CD14-positive monocyte (primary cell): Measurements from ENCODE around the gene ABCC11. TPM values are rescaled to one million over a fixed set of nuclear protein-coding genes. Genes with fewer than 3 reads are reported as not detected.

ENCODE experiments used
- DNase-seq, 3 donors: peaks; one replicate each; pipeline ENCODE4 v3.0.0-alpha.2; 2011 to 2022
- H2AFZ ChIP-seq: 2 replicates; pipeline ENCODE4 v1.6.0; 2012; ENCODE audit warnings: mild to moderate bottlenecking, low read depth, low read length, inconsistent platforms; ENCODE audit not compliant: insufficient read depth, poor library complexity, severe bottlenecking
- H3K27ac ChIP-seq, 2 donors: 1 replicate in 1 of 2; 2 replicates in 1 of 2; pipeline ENCODE4 v1.5.1; 2012 to 2013; ENCODE audit warnings: low read length in 2 of 2, control low read depth in 1 of 2, inconsistent platforms in 1 of 2, low read depth in 1 of 2, mild to moderate bottlenecking in 1 of 2
- H3K27me3 ChIP-seq, 2 donors: one replicate each; pipeline versions ENCODE4 v1.6.0 to v1.6.1; 2011 to 2013; ENCODE audit warnings: low read length in 2 of 2; ENCODE audit not compliant: control insufficient read depth in 2 of 2, insufficient read depth in 2 of 2
- H3K36me3 ChIP-seq, 2 donors: replicated peaks in 1 of 2; 1 replicate in 1 of 2; 2 replicates in 1 of 2; pipeline versions ENCODE4 v1.5.1 to v1.6.1; 2012 to 2013; ENCODE audit warnings: low read length in 2 of 2, control low read depth in 1 of 2, inconsistent platforms in 1 of 2, mild to moderate bottlenecking in 1 of 2; ENCODE audit not compliant: insufficient read depth in 2 of 2, control insufficient read depth in 1 of 2
- H3K4me1 ChIP-seq, 2 donors: 1 replicate in 1 of 2; 2 replicates in 1 of 2; pipeline versions ENCODE4 v1.5.1 to v1.6.1; 2012 to 2013; ENCODE audit warnings: low read length in 2 of 2, control low read depth in 1 of 2, inconsistent platforms in 1 of 2, mild to moderate bottlenecking in 1 of 2, moderate library complexity in 1 of 2; ENCODE audit not compliant: insufficient read depth in 2 of 2, control insufficient read depth in 1 of 2
- H3K4me2 ChIP-seq: replicated peaks from 2 replicates; pipeline ENCODE3; 2012; ENCODE audit warnings: low read length, moderate library complexity, mild to moderate bottlenecking; ENCODE audit not compliant: poor library complexity, severe bottlenecking; ENCODE audit errors: extremely low read depth
- H3K4me3 ChIP-seq, 3 experiments: fragments of 200-600 bp in 1 of 3; sonication (generic) in 1 of 3; replicated peaks in 1 of 3; 1 replicate in 2 of 3; 2 replicates in 1 of 3; pipeline ENCODE4 v1.5.1; 2011 to 2013; ENCODE audit warnings: low read length in 3 of 3, mild to moderate bottlenecking in 3 of 3, control low read depth in 2 of 3, low read depth in 2 of 3, inconsistent platforms in 1 of 3, moderate library complexity in 1 of 3
- H3K79me2 ChIP-seq: 2 replicates; pipeline ENCODE4 v1.6.0; 2012; ENCODE audit warnings: mild to moderate bottlenecking, control low read depth, inconsistent platforms, low read length, moderate library complexity; ENCODE audit not compliant: insufficient read depth
- H3K9ac ChIP-seq: 2 replicates; pipeline ENCODE4 v1.6.0; 2017; ENCODE audit warnings: low read length, mild to moderate bottlenecking; ENCODE audit not compliant: insufficient read depth, poor library complexity, severe bottlenecking
- H3K9me3 ChIP-seq, 2 donors: replicated peaks in 1 of 2; 1 replicate in 1 of 2; 2 replicates in 1 of 2; pipeline versions ENCODE4 v1.5.1 to v1.6.1; 2012 to 2013; ENCODE audit warnings: low read length in 2 of 2, control low read depth in 1 of 2; ENCODE audit not compliant: control insufficient read depth in 1 of 2, insufficient read depth in 1 of 2
- H4K20me1 ChIP-seq: 2 replicates; pipeline ENCODE4 v1.6.0; 2012; ENCODE audit warnings: mild to moderate bottlenecking, low read length, control low read depth, moderate library complexity; ENCODE audit not compliant: insufficient read depth
- H3K27ac Mint-ChIP-seq, 7 donors: one replicate each; pipeline ENCODE4 v1.8.0; 2020; ENCODE audit warnings: mild to moderate bottlenecking in 7 of 7, mixed read lengths in 7 of 7, moderate library complexity in 6 of 7, inconsistent platforms in 2 of 7
- H3K27me3 Mint-ChIP-seq, 3 donors: one replicate each; pipeline ENCODE4 v1.8.0; 2021 to 2022; ENCODE audit warnings: low read depth in 3 of 3, mild to moderate bottlenecking in 3 of 3, mixed read lengths in 3 of 3, moderate library complexity in 3 of 3, inconsistent platforms in 1 of 3
- H3K36me3 Mint-ChIP-seq, 2 donors: one replicate each; pipeline ENCODE4 v1.8.0; 2020; ENCODE audit warnings: mixed read lengths in 2 of 2, inconsistent platforms in 1 of 2, mild to moderate bottlenecking in 1 of 2
- H3K4me1 Mint-ChIP-seq: one replicate; pipeline ENCODE4 v1.8.0; 2020; ENCODE audit warnings: mild to moderate bottlenecking, mixed read lengths
- H3K4me3 Mint-ChIP-seq, 2 donors: one replicate each; pipeline ENCODE4 v1.8.0; 2020; ENCODE audit warnings: mild to moderate bottlenecking in 2 of 2, mixed read lengths in 2 of 2, moderate library complexity in 1 of 2
- H3K9me3 Mint-ChIP-seq, 7 donors: one replicate each; pipeline ENCODE4 v1.8.0; 2020 to 2022; ENCODE audit warnings: mixed read lengths in 7 of 7, mild to moderate bottlenecking in 6 of 7, moderate library complexity in 6 of 7, inconsistent platforms in 2 of 7
- CTCF ChIP-seq: fragments of 200-600 bp; IDR thresholded peaks from one replicate; pipeline ENCODE4 v1.8.0; 2022; ENCODE audit warnings: antibody characterized with exemption, mild to moderate bottlenecking
- WGBS: methylation state at CpG from one replicate; pipeline ENCODE4 v1.1.5; 2013; ENCODE audit warnings: missing lambda C conversion rate; ENCODE audit not compliant: insufficient coverage; 5-methylcytosine and 5-hydroxymethylcytosine counted together
- intact Hi-C, 2 donors: fragments of 100-400 bp; cut with micrococcal nuclease; formaldehyde crosslinking; loops; one replicate each; pipeline versions ENCODE4 v1.15.0 to v1.15.1; 2023
- polyA plus RNA-seq, 3 donors: library from polyadenylated mRNA; depleted of rRNA in 1 of 3; unstranded in 2 of 3; stranded (reverse) in 1 of 3; fragments of 300-500 nt in 2 of 3; fragments of >200 nt in 1 of 3; fragmentation: Illumina TruSeq in 2 of 3; gene quantifications; 1 replicate in 2 of 3; 2 replicates in 1 of 3; pipeline ENCODE4 v1.2.3, GENCODE V29; 2012 to 2021

ABCC11 gene
- polyA plus RNA-seq, 3 donors, result 0.03 TPM; not detected in 2

GRCh38 chr16:48162839-48163410 lies 84.4 kb downstream of the ABCC11 start:
- H3K27ac ChIP-seq, result no peak overlapping the region
- H3K27me3 ChIP-seq, result no peaks in the 10 kb centered on the region
- TF ChIP-seq CTCF, result no peak
- no peak overlapping the region for H3K27ac Mint-ChIP-seq
- H4K20me1 ChIP-seq, result no peaks in the 10 kb centered on the region
- peaks cover 0 to 1% (median 0%) of the 10 kb centered on the region in 7 donors for H3K9me3 Mint-ChIP-seq
- H3K79me2 ChIP-seq, result no peaks in the 10 kb centered on the region
- no peaks in the 10 kb centered on the region for H3K9me3 ChIP-seq
- H3K4me3 Mint-ChIP-seq, result no peak overlapping the region
- no peak overlapping the region for H3K4me2 ChIP-seq
- peaks cover 3 to 11% (median 8%) of the 10 kb centered on the region in 3 donors for H3K27me3 Mint-ChIP-seq
- DNase-seq, result no peak
- no peak overlapping the region for H3K9ac ChIP-seq
- no peaks in the 10 kb centered on the region for H3K36me3 ChIP-seq
- H3K4me1 ChIP-seq, result peaks cover 16 to 19% of the 10 kb centered on the region in 2 donors
- peaks cover 31% of the 10 kb centered on the region for H3K4me1 Mint-ChIP-seq
- H2AFZ ChIP-seq, result no peak overlapping the region
- intact Hi-C loops, result loop anchor here (5.0 to 10.0 kb wide), 2 partner anchors 472 to 1216 kb away; no protein-coding TSS in a partner anchor
- no peaks in the 10 kb centered on the region for H3K36me3 Mint-ChIP-seq
- no peak overlapping the region for H3K4me3 ChIP-seq
- 87% methylated on average over 7 of the region's 9 CpGs for WGBS

- no peak for TF ChIP-seq CTCF
- DNase-seq, result no peak
- no peak overlapping the region for H3K4me3 Mint-ChIP-seq
- peak overlapping the region in 2 of 7 donors; percentile 55 for H3K27ac Mint-ChIP-seq
- Histone ChIP-seq H4K20me1 (no peaks in the 10 kb centered on the region), H3K4me3 (no peak overlapping the region), H3K4me1 (peaks cover 8 to 9% of the 10 kb centered on the region in 2 donors), H2AFZ (no peak overlapping the region), H3K9me3 (no peaks in the 10 kb centered on the region), H3K9ac (no peak overlapping the region), H3K27me3 (no peaks in the 10 kb centered on the region), H3K79me2 (no peaks in the 10 kb centered on the region), H3K27ac (no peak overlapping the region), H3K4me2 (no peak overlapping the region), H3K36me3 (no peaks in the 10 kb centered on the region)
- WGBS, result 70% methylated on average over 4 of the region's 4 CpGs
- H3K4me1 Mint-ChIP-seq, result peaks cover 25% of the 10 kb centered on the region
- H3K27me3 Mint-ChIP-seq, result peaks cover 10 to 16% (median 14%) of the 10 kb centered on the region in 3 donors
- H3K9me3 Mint-ChIP-seq, result peaks cover 0 to 1% (median 0%) of the 10 kb centered on the region in 7 donors
- no peaks in the 10 kb centered on the region for H3K36me3 Mint-ChIP-seq
- intact Hi-C loops, result loop anchor here (5.0 to 10.0 kb wide), 2 partner anchors 473 to 1215 kb away; no protein-coding TSS in a partner anchor
Observed at GRCh38 chr16:48161906-48162305, 85.4 kb downstream of the ABCC11 start.
